ENCODE measurements around the gene AFF1.

GRCh38 chr4:87144356-87144755, 209.5 kb downstream of the AFF1 start:
- TF ChIP-seq, protein P1, sequence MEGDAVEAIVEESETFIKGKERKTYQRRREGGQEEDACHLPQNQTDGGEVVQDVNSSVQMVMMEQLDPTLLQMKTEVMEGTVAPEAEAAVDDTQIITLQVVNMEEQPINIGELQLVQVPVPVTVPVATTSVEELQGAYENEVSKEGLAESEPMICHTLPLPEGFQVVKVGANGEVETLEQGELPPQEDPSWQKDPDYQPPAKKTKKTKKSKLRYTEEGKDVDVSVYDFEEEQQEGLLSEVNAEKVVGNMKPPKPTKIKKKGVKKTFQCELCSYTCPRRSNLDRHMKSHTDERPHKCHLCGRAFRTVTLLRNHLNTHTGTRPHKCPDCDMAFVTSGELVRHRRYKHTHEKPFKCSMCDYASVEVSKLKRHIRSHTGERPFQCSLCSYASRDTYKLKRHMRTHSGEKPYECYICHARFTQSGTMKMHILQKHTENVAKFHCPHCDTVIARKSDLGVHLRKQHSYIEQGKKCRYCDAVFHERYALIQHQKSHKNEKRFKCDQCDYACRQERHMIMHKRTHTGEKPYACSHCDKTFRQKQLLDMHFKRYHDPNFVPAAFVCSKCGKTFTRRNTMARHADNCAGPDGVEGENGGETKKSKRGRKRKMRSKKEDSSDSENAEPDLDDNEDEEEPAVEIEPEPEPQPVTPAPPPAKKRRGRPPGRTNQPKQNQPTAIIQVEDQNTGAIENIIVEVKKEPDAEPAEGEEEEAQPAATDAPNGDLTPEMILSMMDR (IDR thresholded peaks at IDR 0.05): no peak
- TF ChIP-seq POLR2A (IDR thresholded peaks at IDR 0.05): no peak
